NCI-H187 (cell line): ENCODE data around the gene CLEC4C.
"Not testable (repeated sequence)": the region's sequence is repeated elsewhere in the genome, so short reads cannot be mapped to it uniquely, and the experiment has no call there.

Experiments
- DNase-seq, 2 experiments: peaks; one replicate each; lab custom pipeline; 2025; lab: John Stamatoyannopoulos, UW

Gene CLEC4C, protein sequence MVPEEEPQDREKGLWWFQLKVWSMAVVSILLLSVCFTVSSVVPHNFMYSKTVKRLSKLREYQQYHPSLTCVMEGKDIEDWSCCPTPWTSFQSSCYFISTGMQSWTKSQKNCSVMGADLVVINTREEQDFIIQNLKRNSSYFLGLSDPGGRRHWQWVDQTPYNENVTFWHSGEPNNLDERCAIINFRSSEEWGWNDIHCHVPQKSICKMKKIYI

DNA sequence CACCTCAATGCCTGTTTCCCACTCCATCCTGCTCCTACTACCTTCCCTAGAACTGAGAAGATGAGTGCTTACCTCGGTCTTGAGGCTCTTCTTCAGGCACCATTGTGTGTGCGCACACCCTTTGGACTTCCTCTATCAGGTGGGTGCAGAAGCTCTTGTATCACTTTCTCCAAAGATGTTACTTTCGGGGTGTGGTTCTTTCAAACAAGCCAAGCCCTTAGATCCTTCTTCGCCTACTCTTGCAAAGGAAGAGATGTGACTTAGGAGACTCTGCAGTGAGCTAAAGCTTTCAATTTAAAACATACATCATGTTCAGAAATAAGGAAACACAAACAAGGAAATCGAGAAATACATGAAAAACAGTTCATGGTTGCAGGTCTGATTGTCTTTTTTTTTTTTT lies at the start of gene CLEC4C:
CLEC4C (minus strand) TSS at position 130 of the 400 bp plus-strand sequence; CDS start at position 103, 27 bp downstream.
- DNase-seq = no peak

DNA sequence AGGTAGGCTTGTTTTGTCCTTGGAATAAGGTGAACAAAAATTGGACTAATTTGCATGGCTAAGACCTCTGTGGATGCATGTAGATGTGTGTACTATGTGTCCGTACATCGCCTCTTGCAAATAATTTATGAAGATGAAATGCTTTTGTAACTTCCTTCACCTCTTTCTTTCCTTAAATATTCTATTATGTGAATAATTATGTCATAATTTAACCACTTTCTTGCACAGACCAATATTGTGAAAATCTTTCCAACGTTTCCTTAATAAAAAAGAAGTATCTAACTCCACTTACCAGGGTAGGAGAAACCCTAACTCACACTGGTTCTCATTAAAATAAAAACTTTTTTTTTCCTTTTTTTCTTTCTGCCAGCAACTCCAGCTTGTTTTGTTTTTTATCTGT lies 46.0 kb upstream of the CLEC4C start:
- no peak for DNase-seq

DNA sequence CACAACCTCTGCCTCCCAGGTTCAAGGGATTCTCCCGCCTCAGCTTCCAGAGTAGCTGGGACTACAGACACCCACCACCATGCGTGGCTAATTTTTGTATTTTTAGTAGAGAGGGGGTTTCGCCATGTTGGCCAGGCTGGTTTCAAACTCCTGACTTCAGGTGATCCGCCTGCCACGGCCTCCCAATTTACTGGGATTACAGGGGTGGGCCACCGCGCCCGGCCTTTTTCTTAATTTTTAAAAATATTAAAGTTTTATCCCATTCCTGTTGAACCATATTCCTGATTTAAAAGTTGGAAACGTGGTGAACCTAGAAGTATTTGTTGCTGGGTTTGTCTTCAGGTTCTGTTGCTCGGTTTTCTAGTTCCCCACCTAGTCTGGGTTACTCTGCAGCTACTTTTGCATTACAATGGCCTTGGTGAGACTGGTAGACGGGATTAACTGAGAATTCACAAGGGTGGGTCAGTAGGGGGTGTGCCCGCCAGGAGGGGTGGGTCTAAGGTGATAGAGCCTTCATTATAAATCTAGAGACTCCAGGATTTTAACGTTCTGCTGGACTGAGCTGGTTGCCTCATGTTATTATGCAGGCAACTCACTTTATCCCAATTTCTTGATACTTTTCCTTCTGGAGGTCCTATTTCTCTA lies 41.8 kb upstream of the CLEC4C start, which contains the start of gene NANOG:
NANOG (plus strand) TSS at position 519 of the 645 bp plus-strand sequence. CDS start 213 bp downstream, outside the sequence.
- DNase-seq = not testable (repeated sequence)

DNA sequence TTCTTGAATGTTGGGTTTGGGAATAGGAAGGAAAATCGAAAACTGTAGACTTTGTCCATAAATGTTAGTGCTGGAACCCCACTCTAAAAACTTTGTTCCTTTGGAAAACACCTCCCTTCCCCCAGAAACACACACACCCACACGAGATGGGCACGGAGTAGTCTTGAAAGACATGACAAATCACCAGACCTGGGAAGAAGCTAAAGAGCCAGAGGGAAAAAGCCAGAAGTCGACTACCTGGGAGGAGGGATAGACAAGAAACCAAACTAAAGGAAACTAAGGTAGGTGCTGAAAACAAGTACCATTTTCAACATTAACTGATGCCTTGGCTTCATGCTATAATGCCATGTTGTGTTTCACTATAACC lies 41.1 kb upstream of the CLEC4C start:
- no peak for DNase-seq

DNA sequence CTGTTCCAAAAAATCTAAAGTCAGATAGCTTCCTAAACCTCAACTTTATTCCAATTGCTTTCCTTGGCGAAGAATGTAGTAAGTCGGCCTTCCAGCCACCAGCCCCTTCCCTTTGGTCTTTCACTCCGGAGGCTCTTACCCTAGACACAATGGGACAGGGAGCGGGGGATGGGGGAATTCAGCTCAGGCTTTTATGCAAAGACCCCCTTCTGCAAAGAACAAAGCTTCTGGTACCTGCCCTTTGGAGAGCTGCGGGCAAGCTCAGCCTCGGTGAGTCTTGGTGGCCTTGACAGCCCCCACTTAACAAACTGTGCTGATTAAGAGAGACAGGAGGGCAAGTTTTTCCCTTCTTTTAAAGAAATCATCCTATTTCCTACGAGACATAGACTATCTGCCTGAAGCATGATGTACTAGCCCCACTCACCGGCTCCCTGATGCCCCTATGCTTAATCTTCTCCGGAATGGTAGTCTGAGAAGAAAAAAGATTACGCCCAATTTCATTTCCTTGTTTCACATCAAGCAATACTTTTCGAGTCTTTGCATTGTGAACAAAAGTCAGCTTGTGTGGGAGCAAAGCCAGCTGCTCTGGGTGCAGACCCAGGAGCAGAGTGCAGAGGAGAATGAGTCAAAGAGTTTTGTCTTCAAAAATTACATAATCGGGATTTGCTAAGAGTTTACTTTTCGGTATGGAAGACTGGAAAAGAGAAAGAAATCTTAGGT lies 40.6 kb upstream of the CLEC4C start:
- no peak for DNase-seq

DNA sequence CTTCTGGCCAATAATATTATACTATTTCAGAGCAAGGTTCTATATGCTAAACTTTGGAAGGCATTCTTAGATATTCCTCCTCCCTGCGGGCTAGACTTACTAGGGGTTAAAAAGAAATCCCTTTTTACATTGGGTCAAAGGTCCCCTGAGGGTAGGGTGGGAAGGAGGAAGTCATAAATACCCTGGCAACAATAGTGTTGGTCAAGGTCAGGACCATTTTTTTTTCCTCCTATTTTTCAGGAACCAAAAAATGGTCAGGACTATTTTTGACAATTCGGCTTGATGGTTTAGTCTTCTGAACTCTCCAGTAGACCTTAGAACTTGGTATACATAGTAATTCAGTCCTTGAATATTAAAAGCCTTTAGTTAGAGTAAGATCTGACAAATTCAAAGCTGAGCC lies 37.5 kb upstream of the CLEC4C start:
- DNase-seq = no peak

DNA sequence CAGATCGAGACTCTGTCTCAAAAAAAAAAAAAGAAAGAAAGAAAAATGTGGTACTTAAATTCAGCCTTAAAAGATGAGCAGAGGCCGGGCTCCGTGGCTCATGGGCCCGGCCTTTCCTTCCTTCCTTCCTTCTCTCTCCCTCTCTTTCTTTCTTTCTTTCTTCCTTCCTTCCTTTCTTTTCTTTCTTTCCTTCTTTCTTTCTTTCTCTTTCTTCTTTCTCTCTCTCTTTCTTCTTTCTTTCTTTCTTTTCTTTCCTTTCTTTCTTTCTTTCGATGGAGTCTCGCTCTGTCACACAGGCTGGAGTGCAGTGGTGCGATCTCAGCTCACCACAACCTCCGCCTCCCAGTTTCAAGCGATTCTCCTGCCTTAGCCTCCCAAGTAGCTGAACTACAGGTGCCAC lies 36.3 kb upstream of the CLEC4C start:
- DNase-seq = not testable (repeated sequence)

DNA sequence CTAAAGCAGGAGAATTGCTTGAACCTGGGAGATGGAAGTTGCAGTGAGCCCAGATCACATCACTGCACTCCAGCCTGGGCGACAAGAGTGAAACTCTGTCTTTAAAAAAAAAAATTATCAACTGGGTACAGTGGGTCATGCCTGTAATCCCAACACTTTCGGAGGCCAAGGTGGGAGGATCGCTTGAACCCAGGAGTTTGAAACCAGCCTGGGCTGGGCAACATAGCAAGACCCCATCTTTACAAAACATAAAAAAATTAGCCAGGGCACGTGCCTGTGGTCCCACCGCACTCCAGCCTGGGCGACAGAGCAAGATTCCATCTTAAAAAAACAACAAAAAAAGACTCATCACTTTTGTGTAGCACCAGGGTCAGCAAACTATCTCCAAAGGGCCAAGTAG lies 34.9 kb upstream of the CLEC4C start:
- DNase-seq = no peak

DNA sequence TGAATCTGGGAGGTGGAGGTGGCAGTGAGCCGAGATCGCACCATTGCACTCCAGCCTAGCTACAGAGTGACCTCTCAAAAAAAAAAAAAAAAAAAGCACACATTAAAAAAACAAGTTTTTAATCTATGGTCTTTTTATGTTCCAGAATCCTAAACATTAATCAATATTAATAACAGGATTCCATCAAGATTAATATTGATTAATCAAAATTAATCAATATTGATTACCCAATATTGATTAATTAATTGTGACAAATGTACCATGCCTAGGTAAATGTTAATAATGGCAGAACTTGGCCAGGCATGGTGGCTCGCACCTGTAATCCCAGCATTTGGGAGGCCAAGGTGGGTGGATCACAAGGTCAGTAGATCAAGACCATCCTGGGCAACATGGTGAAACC lies 34.1 kb upstream of the CLEC4C start:
- no peak for DNase-seq

DNA sequence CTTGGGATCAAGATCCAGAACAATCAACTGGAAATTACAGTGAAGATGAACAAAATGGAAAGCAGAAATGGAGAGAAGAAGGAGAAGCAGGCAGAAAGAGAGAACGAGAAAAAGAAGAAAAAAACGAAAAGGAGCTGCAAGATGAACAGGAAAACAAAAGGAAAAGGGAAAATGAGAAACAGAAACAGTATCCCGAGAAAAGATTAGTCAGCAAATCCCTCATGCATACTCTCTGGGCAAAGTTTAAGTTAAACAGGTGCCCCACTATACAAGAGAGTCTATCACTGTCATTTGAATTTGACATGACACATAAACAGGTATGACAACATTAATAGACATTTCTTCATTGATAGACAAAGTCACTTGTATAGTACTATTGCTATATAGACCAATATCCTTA lies 22.8 kb upstream of the CLEC4C start:
- no peak for DNase-seq

DNA sequence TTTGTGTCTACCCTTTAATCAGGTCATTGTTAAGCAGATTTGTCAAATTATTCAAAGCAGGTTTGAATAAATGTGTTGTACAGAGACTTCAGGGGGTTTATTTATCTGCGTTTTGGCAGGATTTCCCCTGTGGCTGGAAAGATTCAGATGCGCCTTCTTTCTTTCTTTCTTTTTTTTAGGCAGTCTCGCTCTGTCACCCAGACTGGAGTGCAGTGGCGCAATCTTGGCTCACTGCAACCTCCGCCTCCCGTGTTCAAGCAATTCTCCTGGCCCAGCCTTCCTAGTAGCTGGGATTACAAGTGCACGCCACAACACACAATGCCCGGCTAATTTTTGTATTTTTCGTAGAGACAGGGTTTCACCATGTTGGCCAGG lies 11.6 kb upstream of the CLEC4C start:
- no peak for DNase-seq

DNA sequence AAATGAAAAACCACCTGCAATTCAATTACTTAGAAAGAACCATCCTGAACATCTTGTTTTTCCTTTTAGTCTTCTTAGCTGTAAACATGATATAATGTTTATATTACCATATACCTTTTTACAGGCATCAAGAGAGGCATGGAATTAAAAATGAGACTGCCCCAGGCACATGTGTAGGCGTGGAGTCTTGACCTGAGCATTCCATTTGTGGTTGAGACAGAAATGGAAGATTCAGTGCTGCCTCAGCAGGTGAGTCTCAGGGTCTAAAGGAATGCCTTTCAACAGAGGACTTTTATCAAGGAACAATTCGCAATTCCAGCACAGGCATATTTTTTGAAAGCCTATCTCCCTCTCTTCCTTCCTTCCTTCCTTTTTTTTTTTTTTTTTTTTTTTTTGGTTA lies 9.8 kb upstream of the CLEC4C start:
- no peak for DNase-seq

DNA sequence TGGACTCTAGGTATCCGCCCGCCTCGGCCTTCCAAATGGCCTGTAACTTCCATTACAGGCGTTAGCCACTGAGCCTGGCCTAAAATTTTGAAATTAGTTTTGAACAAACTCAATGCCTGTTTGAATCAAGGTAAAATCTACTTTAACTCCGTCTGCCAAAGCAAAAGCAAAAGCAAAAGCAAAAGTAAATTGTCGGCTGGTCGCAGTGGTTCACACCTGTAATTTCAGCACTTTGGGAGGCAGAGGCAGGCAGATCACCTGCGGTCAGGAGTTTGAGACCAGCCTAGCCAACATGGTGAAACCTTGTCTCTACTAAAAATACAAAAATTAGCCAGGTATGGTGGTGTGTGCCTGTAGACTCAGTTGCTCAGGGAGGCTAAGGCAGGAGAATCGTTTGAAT lies 8.5 kb upstream of the CLEC4C start:
- not testable (repeated sequence) for DNase-seq

DNA sequence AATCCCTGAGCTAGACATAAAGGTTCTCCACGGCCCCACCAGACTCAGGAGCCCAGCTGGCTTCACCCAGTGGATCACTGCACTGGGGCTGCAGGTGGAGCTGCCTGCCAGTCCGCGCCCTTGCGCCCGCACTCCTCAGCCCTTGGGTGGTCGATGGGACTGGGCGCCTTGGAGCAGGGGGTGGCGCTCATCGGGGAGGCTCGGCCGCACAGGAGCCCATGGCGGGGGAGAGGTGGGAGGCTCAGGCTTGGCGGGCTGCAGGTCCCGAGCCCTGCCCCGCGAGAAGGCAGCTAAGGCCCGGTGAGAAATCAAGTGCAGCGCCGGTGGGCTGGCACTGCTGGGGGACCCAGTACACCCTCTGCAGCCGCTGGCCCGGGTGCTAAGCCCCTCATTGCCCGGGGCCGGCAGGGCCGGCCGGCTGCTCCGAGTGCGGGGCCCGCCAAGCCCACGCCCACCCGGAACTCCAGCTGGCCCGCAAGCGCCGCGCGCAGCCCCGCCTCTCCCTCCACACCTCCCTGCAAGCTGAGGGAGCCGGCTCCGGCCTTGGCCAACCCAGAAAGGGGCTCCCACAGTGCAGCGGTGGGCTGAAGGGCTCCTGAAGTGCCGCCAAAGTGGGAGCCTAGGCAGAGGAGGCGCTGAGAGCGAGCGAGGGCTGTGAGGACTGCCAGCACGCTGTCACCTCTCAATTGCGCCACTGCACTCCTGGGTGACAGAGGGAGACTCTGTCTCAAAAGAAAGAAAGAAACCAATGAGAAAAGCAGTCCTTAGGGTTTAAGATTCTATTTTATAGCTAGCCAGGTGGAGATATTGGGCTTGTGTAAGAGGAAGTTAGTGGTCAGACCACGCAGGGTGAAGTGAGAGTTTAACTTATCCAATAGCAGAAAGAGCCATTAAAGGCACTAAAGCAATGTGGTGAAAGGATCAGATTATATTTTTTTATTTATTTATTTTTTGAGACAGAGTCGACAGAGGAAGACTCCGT lies 5.1 kb upstream of the CLEC4C start:
- DNase-seq = not testable (repeated sequence)

DNA sequence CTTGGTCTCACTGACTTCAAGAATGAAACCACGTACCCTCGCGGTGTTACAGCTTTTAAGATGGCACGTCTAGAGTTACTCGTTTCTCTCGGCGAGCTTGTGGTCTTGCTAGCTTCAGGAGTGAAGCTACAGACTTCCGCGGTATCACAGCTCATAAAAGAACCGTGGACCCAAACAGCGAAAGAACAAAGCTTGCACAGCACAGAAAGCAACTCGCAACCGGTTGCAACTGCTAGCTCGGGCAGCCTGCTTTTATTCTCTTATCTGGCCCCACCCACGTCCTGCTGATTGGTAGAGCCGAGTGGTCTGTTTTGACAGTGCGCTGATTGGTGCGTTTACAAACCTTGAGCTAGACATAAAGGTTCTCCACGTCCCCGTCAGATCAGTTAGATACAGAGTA lies 4.2 kb upstream of the CLEC4C start:
- DNase-seq = no peak

DNA sequence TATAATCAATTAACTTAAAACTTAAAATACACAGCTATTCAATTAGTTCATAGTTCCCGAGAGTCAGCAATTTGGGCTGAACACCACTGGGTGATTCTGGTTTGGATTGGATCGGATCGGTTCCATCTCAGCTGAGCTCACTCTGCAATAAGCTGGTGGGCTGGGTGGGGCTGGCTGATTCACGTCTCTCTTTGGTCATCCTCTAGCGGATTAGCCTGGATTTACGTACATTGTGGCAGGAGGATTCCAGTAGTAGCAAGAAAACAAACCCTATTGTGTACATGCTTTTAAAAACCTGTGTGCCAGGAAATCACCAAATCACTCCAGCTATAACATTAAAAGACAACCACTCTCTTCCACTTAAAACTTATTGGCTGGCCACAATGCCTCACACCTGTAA lies 3.2 kb upstream of the CLEC4C start:
- DNase-seq = no peak

DNA sequence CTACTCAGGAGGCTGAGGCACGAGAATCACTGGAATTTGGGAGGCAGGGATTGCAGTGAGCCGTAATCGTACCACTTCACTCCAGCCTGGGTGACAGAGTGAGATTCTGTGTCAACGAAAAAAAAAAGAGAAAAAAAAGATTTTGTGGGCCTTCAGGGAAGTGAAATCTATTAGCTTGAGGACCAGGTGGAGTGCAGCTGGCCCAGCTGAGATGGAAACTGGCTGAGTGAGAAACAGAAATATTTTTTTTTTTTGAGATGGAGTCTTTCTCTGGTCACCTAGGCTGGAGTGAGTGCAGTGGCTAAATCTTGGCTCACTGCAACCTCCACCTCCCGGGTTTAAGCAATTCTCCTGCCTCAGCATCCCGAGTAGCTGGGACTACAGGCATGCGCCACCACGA lies 2.3 kb upstream of the CLEC4C start:
- DNase-seq = no peak

DNA sequence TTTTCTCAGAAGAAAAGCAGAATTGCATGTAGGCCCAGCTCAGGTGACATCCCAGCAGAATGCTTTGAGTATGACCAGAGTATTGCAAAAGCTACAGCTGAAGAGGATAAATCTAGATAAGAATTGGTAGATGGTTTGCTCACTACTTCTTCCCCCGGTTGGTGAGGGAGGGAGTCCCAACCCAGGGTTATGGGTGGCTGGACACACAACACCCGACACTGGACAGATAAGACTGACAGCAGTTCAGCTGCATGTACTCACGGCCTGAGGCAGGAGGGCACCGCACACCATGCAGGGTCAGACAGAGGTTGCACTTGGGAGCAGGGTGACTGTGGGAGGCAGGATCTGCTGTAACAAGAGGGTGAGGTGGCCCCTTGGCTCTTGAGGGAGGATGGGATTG lies 1.7 kb upstream of the CLEC4C start:
- no peak for DNase-seq

DNA sequence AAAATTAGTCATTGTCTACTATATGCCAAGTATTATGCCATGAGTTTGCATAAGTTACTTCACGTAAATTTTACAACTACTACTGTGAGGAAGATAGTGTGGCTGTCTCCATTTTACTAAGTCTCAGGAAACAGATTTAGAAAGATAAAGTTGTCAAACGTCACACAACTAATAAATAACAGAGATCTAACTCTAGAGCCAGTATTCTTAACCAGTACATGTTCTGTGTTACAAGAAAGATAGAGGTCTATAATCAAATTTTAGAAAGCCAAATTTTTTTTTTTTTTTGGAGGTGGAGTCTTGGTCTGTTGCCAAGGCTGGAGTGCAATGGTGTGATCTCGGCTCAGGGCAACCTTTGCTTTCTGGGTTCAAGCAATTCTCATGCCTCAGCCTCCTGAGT lies 14.2 kb downstream of the CLEC4C start:
- DNase-seq = no peak

DNA sequence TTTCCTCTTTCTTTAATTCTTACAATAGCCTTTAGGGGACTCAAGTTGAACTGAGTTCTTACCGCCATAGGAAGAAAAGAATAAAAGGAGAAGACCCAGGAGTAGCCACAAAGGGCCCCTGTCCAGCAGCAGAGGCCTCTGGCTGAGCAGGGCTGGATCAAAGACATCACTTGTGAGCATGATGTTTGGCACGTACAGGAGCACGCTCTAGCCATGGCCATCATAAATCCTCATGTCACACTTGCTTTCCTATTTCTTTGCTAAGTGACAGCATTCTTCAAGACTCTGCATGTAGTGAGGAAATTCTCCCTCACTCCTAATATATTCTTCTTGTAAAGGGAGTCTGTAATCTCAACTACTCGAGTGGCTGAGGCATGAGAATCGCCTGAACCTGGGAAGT lies 15.7 kb downstream of the CLEC4C start:
- no peak for DNase-seq

DNA sequence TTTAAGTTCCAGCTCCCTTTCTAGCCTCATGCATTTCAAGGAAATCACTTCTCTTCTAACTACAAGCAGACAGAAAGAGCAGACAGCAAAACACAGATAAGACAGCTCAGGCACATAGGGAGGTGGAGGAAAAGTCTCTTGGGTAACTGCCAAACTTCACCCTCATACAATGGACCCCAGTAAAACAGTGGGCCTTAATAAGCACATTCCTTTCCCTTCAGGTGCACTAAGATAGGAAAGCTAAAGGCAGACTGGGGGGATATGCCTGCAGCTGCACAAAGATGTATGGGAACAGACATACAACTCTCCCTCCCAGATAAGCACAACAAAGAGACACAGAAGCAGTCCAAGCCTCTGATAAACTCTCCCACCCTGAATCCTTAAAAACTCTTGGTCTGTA lies 16.2 kb downstream of the CLEC4C start:
- DNase-seq = not testable (repeated sequence)

DNA sequence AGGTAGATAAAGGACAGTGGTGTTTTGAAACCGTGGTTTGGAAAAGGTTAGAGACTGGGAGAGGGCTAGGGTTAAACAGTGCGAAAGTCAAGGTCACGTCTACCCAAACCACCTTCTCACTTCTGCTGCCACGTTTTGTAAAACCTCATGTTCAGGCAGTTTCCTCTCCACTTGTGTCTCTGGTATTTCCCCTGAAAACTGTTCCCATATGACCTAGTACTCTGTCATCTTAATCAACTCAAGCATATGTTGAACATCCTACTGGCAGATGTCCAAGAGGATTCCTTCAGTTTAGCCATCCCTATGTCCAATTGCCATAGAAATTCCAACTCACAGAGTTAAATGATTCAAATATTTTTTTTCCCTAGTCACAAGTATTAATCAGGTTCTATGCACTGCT lies 17.4 kb downstream of the CLEC4C start:
- DNase-seq = no peak
